Smooth muscle cell (in vitro differentiated cells): ENCODE measurements around the gene ITGA6. TPM values are rescaled to one million over a fixed set of nuclear protein-coding genes. Genes with fewer than 3 reads are reported as not detected.

ENCODE experiments used
- DNase-seq: peaks from one replicate; lab custom pipeline; 2025; ENCODE audit not compliant: unreplicated experiment; lab: John Stamatoyannopoulos, UW
- H2AFZ ChIP-seq: fragments of 200-600 bp; sonication (generic); 2 replicates; pipeline ENCODE4 v1.6.0; 2016; ENCODE audit warnings: antibody characterized with exemption, low read depth, mild to moderate bottlenecking
- H3F3A ChIP-seq: fragments of 200-600 bp; sonication (generic); 2 replicates; pipeline ENCODE4 v1.6.0; 2017; ENCODE audit warnings: antibody characterized with exemption, low read depth
- H3K27ac ChIP-seq: fragments of 200-600 bp; sonication (generic); 2 replicates; pipeline ENCODE4 v1.5.1; 2016; ENCODE audit warnings: low read depth, mild to moderate bottlenecking
- H3K27me3 ChIP-seq: fragments of 200-600 bp; sonication (generic); 2 replicates; pipeline ENCODE4 v1.6.1; 2016; ENCODE audit warnings: low read depth, mild to moderate bottlenecking
- H3K36me3 ChIP-seq: fragments of 200-600 bp; sonication (generic); 2 replicates; pipeline ENCODE4 v1.5.1; 2016; ENCODE audit warnings: low read depth
- H3K4me1 ChIP-seq: fragments of 200-600 bp; sonication (generic); 2 replicates; pipeline ENCODE4 v1.5.1; 2016; ENCODE audit warnings: low read depth
- H3K4me2 ChIP-seq: fragments of 200-600 bp; sonication (generic); 2 replicates; pipeline ENCODE4 v1.6.0; 2016; ENCODE audit warnings: mild to moderate bottlenecking
- H3K4me3 ChIP-seq: fragments of 200-600 bp; sonication (generic); 2 replicates; pipeline ENCODE4 v1.5.1; 2016; ENCODE audit warnings: mild to moderate bottlenecking
- H3K79me2 ChIP-seq: fragments of 200-600 bp; sonication (generic); 2 replicates; pipeline ENCODE4 v1.6.0; 2016; ENCODE audit warnings: low read depth, mild to moderate bottlenecking
- H3K9ac ChIP-seq: fragments of 200-600 bp; sonication (generic); 2 replicates; pipeline ENCODE4 v1.6.0; 2016; ENCODE audit warnings: low read depth
- H3K9me3 ChIP-seq: fragments of 200-600 bp; sonication (generic); replicated peaks from 2 replicates; pipeline ENCODE4 v1.5.1; 2016; ENCODE audit warnings: low read depth
- H4K20me1 ChIP-seq: fragments of 200-600 bp; sonication (generic); 2 replicates; pipeline ENCODE4 v1.6.0; 2016; ENCODE audit warnings: low read depth
- CTCF ChIP-seq: fragments of 200-600 bp; sonication (generic); IDR thresholded peaks from 2 replicates; pipeline ENCODE4 v1.5.1; 2017; ENCODE audit warnings: borderline replicate concordance, mild to moderate bottlenecking, antibody characterized with exemption; ENCODE audit not compliant: insufficient read depth, poor library complexity, severe bottlenecking
- WGBS: methylation state at CpG from one replicate; pipeline ENCODE4 v1.1.7; 2016; ENCODE audit warnings: low lambda C conversion rate; 5-methylcytosine and 5-hydroxymethylcytosine counted together
- polyA plus RNA-seq: library from polyadenylated mRNA; unstranded; fragments of >200 nt; fragmentation: Nextera tagmentation; extraction: Ambion mirVana; gene quantifications from 2 replicates; pipeline ENCODE4 v1.2.1, GENCODE V29; 2016
- total RNA-seq: library from RNA; depleted of rRNA; stranded (reverse); fragments of >200 nt; gene quantifications from 2 replicates; pipeline ENCODE4 v1.2.3, GENCODE V29; 2014

The ITGA6 gene
- total and polyA plus RNA-seq, 2 experiments from 2014 or later, result 11.8 to 198 TPM

GRCh38 chr2:172496160-172496608 lies 68.8 kb downstream of the ITGA6 start:
- DNase-seq, result no peak
- H4K20me1 ChIP-seq, result no peaks in the 10 kb centered on the region
- no peaks in the 10 kb centered on the region for H3K79me2 ChIP-seq
- H3F3A ChIP-seq, result no peaks in the 10 kb centered on the region
- no peaks in the 10 kb centered on the region for H3K4me1 ChIP-seq
- H3K4me2 ChIP-seq, result no peak overlapping the region
- no peaks in the 10 kb centered on the region for H3K27me3 ChIP-seq
- no peaks in the 10 kb centered on the region for H3K9me3 ChIP-seq
- 83% methylated on average over 3 of the region's 3 CpGs for WGBS
- no peaks in the 10 kb centered on the region for H3K36me3 ChIP-seq
- no peak overlapping the region for H3K4me3 ChIP-seq
- no peak overlapping the region for H3K9ac ChIP-seq
- no peak for TF ChIP-seq CTCF
- H3K27ac ChIP-seq, result no peak overlapping the region
- H2AFZ ChIP-seq, result no peak overlapping the region

- H3K9me3 ChIP-seq, result no peaks in the 10 kb centered on the region
- H3K4me3 ChIP-seq, result no peak overlapping the region
- H3K27me3 ChIP-seq, result no peaks in the 10 kb centered on the region
- no peaks in the 10 kb centered on the region for H3K79me2 ChIP-seq
- no peak for DNase-seq
- no peaks in the 10 kb centered on the region for H3K4me1 ChIP-seq
- H3K36me3 ChIP-seq, result no peaks in the 10 kb centered on the region
- H3K9ac ChIP-seq, result no peak overlapping the region
- no peak overlapping the region for H3K4me2 ChIP-seq
- 86% methylated on average over 4 of the region's 4 CpGs for WGBS
- no peaks in the 10 kb centered on the region for H3F3A ChIP-seq
- H2AFZ ChIP-seq, result no peak overlapping the region
- TF ChIP-seq CTCF, result no peak
- H3K27ac ChIP-seq, result no peak overlapping the region
- no peaks in the 10 kb centered on the region for H4K20me1 ChIP-seq
Observed at GRCh38 chr2:172507199-172507598, 79.8 kb downstream of the ITGA6 start.

GRCh38 chr2:172510088-172510487 lies 82.7 kb downstream of the ITGA6 start:
- no peak overlapping the region for H3K9ac ChIP-seq
- no peaks in the 10 kb centered on the region for H4K20me1 ChIP-seq
- H3K4me3 ChIP-seq, result no peak overlapping the region
- H3K36me3 ChIP-seq, result no peaks in the 10 kb centered on the region
- no peak overlapping the region for H2AFZ ChIP-seq
- no peaks in the 10 kb centered on the region for H3K4me1 ChIP-seq
- H3K27me3 ChIP-seq, result no peaks in the 10 kb centered on the region
- 95% methylated on average over 6 of the region's 6 CpGs for WGBS
- no peak for DNase-seq
- no peak overlapping the region for H3K27ac ChIP-seq
- no peaks in the 10 kb centered on the region for H3K9me3 ChIP-seq
- TF ChIP-seq CTCF, result no peak
- H3K79me2 ChIP-seq, result no peaks in the 10 kb centered on the region
- H3F3A ChIP-seq, result no peaks in the 10 kb centered on the region
- no peak overlapping the region for H3K4me2 ChIP-seq

GRCh38 chr2:172510548-172510947 lies 83.2 kb downstream of the ITGA6 start:
- no peaks in the 10 kb centered on the region for H3K9me3 ChIP-seq
- no peak overlapping the region for H3K4me3 ChIP-seq
- no peak overlapping the region for H2AFZ ChIP-seq
- no peak for DNase-seq
- H3K36me3 ChIP-seq, result no peaks in the 10 kb centered on the region
- no peak overlapping the region for H3K9ac ChIP-seq
- no peaks in the 10 kb centered on the region for H3K4me1 ChIP-seq
- H3K4me2 ChIP-seq, result no peak overlapping the region
- 96% methylated on average over 5 of the region's 5 CpGs for WGBS
- H3F3A ChIP-seq, result no peaks in the 10 kb centered on the region
- no peaks in the 10 kb centered on the region for H4K20me1 ChIP-seq
- H3K79me2 ChIP-seq, result no peaks in the 10 kb centered on the region
- H3K27ac ChIP-seq, result no peak overlapping the region
- no peak for TF ChIP-seq CTCF
- H3K27me3 ChIP-seq, result no peaks in the 10 kb centered on the region
